GM21390 (cell line): ENCODE results near the gene KRTCAP3.
"Not testable (repeated sequence)": the region's sequence is repeated elsewhere in the genome, so short reads cannot be mapped to it uniquely, and the experiment has no call there.

ENCODE experiments used
- ATAC-seq: cut with Tn5 transposase; IDR thresholded peaks from one replicate; pipeline ENCODE4 v1.9.1; 2021; ENCODE audit not compliant: unreplicated experiment

KRTCAP3 gene, protein sequence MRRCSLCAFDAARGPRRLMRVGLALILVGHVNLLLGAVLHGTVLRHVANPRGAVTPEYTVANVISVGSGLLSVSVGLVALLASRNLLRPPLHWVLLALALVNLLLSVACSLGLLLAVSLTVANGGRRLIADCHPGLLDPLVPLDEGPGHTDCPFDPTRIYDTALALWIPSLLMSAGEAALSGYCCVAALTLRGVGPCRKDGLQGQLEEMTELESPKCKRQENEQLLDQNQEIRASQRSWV

DNA sequence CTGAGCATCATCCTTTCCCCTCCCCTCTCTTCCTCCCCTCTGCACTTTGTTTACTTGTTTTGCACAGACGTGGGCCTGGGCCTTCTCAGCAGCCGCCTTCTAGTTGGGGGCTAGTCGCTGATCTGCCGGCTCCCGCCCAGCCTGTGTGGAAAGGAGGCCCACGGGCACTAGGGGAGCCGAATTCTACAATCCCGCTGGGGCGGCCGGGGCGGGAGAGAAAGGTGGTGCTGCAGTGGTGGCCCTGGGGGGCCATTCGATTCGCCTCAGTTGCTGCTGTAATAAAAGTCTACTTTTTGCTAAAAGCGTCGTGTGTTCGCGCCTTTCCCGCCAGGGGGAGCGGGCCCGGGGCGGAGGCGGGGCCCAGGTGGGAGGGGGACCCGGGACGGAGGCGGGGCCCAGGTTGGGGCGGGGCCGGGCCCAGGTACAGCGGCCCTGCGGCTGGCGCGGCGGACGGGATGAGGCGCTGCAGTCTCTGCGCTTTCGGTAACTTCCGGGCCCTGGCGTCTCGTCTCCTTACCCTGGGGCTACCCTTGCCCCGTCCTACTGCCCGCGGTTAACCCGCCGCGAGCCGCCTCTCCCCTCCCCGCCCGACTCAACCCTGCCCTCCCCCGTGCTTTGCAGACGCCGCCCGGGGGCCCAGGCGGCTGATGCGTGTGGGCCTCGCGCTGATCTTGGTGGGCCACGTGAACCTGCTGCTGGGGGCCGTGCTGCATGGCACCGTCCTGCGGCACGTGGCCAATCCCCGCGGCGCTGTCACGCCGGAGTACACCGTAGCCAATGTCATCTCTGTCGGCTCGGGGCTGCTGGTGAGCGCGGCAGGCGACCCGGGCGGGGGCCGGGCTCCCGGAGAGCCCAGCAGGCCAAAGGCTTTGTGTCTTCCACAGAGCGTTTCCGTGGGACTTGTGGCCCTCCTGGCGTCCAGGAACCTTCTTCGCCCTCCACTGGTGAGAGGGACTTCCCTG lies at the start of gene KRTCAP3:
KRTCAP3 (plus strand) TSS at position 424 of the 962 bp plus-strand sequence; CDS start at position 456, 32 bp downstream.
- no peak for ATAC-seq

DNA sequence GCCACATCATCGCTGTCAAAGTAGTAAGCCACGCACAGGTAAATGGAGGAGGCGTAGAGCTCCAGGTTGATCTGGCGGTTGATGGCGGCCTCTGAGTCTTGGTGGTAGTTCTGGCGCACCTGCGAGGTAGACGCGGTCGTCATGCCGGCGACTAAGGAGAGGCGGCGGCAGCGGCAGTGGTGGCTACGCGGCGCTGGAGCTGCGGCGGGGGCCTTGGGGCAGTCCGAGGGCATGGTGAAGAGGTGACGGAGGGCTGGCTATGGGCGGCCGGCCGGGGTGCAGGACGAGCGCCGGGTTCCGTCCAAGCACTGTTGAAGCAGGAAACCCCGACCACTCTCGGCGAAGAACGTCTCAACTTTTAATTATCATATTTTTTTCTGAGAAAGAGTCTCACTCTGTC lies 49.0 kb upstream of the KRTCAP3 start:
- ATAC-seq, result no peak

DNA sequence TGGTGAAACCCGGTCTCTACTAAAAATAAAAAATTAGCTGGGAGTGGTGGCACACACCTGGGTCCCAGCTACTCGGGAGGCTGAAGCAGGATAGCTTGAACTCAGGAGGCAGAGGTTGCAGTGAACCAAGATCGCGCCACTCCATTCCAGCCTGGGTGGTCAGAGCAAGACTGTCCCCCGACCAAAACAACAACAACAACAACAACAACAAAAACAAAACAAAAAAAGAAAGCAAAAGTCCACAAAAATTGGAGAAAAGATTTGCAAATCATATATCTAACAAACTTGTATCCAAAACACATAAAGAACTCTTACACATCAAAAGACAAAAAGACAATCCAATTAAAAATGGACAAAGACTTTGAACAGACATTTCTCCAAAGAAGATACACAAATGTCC lies 43.2 kb upstream of the KRTCAP3 start:
- ATAC-seq, result no peak

GRCh38 chr2:27400348-27401135 lies 41.6 kb upstream of the KRTCAP3 start:
- no peak for ATAC-seq

- ATAC-seq, result no peak
Observed at GRCh38 chr2:27407798-27408491, 34.2 kb upstream of the KRTCAP3 start.

DNA sequence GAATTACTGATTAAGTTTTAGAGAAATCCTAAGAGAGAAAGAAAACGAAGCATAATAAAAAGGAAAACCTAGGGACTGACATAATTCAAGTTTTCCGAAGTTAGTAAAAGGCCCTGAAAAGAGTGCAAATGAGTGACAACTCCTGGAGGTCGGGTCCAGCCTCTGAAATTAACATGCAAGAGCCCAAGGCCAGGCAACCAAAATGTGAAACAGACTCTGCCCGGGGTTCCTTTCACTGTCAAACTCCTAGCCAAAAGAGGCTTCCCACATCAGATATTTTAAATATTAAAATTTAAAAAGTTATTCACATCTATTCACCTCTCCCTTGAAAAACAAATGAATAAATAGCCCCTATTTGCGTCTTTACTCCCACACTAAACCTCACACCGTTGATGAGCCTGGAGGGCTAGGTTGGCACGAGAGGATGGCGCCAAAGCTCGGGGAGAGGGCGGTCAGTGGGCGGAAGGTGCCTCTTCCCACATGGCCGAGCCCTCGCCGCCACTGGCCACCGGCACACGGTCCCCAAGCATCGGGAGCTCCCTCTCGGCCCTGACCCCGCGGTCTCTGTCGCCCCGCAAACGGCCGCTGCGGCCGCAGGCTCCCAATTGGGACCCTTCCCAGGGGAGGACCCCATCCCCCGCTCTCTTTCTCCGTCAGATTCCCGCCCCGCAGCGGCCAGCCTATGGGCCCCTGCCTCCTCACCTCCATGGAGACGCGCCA lies 33.4 kb upstream of the KRTCAP3 start:
- ATAC-seq, result peak; percentile 20

- peak; percentile 94 for ATAC-seq
Observed at GRCh38 chr2:27409321-27410073, 32.7 kb upstream of the KRTCAP3 start, which contains the start of gene PPM1G. PPM1G (minus strand) TSS chr2:27409591; CDS start chr2:27409422, 169 bp downstream.

DNA sequence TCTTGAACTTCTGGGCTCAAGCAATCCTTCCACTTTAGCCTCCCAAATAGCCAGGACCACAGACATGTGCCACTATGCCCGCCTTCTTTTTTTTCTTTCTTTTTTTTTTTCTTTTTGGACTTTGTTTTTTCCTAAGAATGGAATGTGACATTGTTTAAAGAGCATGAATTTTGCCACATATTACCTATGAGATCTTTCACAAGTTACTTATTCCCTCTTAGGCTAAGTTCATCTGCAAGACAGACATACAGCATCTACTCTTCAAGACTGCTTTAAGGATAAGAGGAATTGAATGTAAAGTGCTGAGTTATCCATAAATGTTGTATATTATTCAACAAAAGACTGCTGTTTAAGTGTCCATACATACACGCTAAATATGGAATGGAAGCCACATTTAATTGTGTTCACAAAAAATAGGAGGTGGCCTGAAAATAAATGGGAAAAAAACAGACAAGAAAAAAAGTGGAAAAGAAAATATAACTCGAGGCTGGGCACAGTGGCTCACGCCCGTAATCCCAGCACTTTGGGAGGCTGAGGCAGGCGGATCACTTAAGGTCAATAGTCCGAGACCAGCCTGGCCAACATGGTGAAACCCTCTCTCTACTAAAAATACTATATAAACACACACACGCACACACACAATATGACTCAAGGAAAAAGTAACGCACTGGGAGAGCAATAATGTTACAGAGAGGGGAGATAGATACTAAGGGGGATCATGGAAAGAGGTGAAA lies 29.6 kb upstream of the KRTCAP3 start:
- ATAC-seq, result no peak

DNA sequence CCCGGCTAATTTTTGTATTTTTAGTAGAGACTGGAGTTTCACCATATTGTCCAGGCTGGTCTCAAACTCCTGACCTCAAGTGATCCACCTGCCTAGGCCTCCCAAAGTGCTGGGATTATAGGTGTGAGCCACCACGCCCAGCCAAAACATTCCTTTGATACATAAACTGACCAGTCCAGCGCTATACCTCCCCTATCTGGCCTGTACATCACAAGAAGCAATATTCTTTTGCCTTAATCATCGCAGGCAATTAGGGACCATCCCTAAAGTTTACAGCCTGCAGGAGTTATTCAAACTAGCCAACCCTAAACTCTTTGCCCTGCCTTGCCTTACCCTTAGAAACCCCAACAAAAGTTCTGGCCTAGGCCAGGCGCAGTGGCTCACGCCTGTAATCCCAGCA lies 26.0 kb upstream of the KRTCAP3 start:
- ATAC-seq, result no peak

DNA sequence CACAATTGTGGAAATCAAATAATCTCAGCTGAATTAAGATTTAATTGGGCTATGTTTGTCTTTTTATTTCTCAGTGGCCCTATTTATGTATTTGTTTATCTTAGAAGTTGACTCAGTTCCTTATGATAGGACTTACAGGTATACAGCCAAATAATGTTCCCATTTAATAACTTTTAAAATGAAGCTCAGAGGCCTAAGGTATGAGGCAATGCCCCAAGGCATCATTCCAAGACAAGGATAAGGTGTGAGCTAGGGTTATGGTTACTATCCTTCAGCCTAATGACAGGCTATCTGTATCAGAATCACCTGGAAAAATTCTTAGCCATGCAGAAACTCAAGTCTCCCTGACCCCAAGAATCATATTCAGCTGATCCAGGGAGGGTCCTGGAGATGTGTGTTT lies 21.2 kb upstream of the KRTCAP3 start:
- no peak for ATAC-seq

DNA sequence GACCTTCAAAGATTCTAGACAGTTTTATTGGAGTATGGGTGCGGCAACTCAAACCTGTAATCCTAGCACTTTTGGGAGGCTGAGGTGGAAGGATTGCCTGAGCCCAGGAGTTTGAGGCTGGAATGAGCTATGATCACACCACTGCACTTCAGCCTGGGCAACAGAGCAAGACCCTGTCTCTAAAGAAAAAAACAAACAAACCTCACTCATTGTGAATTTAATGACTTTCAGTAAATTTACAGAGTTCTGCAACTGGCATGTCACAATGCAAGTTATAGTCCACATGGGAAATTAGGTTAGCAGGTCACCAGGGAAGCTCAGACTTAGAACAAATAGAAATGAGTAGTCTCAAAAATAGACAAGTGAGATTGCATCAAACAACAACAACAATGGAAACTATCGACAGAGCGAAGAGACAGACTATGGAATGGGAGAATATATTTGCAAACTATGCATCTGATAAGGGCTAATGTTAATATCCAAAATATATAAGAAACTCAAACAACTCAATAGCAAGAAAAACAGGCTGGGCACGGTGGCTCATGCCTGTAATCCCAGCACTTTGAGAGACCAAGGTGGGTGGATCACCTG lies 20.4 kb upstream of the KRTCAP3 start:
- ATAC-seq, result no peak

DNA sequence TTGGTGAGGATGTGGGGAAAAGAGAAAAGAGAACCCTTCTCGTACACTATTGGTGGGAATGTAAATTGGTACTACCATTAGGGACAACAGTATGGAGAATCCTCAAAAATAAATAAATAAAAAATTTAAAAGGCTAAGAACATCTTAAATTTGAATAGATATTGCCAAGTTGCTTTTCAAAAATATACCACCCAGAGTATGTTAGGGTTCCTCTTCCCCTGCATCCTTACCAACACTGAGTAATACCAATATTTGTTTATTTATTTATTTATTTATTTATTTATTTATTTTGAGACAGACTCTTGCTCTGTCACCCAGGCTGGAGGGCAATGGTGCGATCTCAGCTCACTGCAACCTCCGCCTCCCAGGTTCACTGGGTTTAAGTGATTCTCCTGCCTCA lies 19.2 kb upstream of the KRTCAP3 start:
- no peak for ATAC-seq

DNA sequence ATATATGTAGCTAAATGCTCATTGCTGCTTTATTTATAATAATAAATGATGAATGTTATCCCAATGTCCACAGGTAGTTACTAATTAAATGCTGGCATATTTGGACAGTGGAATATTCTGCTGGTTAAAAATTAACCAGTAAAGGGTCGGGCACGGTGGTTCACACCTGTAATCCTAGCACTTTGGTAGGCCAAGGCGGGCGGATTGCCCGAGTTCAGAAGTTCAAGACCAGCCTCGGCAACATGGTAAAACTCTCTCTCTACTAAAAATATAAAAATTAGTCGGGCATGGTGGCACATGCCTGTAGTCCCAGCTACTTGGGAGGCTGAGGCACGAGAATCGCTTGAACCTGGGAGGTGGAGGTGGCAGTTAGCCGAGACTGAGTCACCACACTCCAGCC lies 17.1 kb upstream of the KRTCAP3 start:
- not testable (repeated sequence) for ATAC-seq

DNA sequence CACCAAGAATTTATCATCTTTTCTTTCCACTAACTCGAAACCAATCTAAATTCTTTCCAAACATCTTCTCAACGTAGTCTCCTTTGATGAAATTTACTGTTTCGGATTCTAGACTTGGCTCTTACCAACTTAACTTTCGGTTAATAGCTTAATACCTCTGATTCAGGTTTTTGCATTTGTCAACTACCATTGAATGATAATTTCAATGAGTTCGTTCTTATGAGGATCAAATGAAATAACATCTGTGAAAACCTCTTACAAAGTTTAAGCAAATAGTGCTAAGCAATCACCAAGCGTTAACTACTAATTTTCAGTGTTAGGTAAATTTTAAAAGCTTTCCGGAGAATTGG lies 14.3 kb upstream of the KRTCAP3 start:
- no peak for ATAC-seq

DNA sequence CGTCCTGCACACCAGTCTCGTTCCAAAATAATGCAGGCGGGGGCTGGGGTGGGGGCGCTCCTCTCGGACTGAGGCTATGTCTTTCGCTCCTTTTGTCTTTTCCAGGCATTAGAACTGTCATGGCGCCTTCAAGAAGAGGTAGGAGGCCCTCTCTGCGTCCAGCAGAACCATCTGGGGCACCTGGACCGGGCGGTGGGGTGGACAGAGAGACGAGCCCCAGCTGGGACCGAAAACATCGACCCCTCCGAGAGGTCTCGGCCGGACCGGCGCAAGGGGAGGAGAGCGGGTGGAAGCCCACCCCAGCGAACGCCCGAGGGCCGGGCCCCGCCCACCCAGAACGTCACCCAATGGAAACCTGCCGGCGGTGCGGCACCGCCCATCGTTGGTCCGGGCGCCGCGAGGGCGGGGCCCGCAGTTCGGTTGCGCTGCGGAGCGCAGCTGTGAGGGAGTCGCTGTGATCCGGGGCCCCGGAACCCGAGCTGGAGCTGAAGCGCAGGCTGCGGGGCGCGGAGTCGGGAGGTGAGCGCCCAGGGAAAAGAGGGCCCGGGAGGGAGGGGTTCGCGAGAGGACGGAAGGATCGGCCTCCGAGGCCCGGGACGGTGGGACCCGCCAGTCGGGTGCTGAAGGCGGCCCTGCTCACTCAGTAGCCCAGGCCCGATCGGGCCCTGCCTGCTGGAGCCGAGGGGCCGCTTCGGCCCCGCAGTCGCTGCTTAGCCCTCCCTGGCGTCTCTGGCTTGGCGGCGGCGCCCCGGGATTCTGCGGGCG lies 13.8 kb upstream of the KRTCAP3 start, which contains the start of gene NRBP1:
NRBP1 (plus strand) TSS at position 419 of the 765 bp plus-strand sequence. CDS start 4,643 bp downstream, outside the sequence.
- ATAC-seq, result peak; percentile 83

DNA sequence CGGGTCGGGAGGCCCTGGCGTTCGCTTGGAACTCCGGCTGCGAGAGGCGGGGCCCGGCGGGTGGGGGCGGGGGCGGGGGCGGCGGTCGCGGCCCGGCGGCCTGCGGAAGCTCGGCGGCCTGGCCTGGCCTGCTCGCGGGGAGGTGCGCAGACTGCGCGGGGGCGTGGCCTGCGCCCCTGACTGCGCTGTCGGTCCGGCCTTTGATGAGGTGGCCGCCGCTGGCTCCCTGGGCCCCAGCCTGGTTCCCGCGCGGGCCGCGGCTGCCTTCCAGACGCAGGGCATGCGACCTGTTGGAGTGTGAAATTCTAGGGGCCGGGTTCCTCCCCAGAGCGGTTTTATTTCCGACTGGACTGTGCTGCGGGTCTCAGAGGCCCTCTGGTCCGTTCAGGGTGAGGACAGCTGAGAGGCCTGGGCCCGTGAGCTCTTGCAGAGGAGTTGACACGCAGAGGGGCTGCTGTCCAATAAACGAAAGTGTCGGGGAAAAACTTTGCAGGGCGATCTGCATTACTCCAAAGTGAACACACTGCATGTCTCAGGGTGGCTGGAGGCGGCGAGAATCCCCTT lies 13.1 kb upstream of the KRTCAP3 start:
- peak; percentile 58 for ATAC-seq

GRCh38 chr2:27431395-27431794 lies 10.8 kb upstream of the KRTCAP3 start:
- ATAC-seq, result no peak
